K562 (cell line): ENCODE measurements around the gene DSTYK. TPM values are rescaled to one million over a fixed set of nuclear protein-coding genes. Genes with fewer than 3 reads are reported as not detected.

Experiments used
- ATF3 ChIP-seq, 2 experiments: fragments of 450-650 bp in 1 of 2; sonication (generic) in 1 of 2; formaldehyde crosslinking in 1 of 2; IDR thresholded peaks in 1 of 2; conservative IDR thresholded peaks in 1 of 2; 2 replicates each; pipeline versions ENCODE4 v1.6.1 to v1.8.1; 2016 to 2023; ENCODE audit warnings: mild to moderate bottlenecking in 2 of 2, moderate library complexity in 2 of 2, inconsistent platforms in 1 of 2, missing genetic modification reagents in 1 of 2
- BRF1 ChIP-seq: IDR thresholded peaks from 3 replicates; pipeline ENCODE4 v1.6.1; 2011; ENCODE audit warnings: borderline replicate concordance, mild to moderate bottlenecking; ENCODE audit not compliant: insufficient read length; ENCODE audit errors: extremely low read depth
- E2F8 ChIP-seq: fragments of 450-650 bp; IDR thresholded peaks from 2 replicates; pipeline ENCODE4 v1.7.1; 2018; ENCODE audit warnings: mild to moderate bottlenecking, low read depth; ENCODE audit not compliant: partially characterized antibody
- ELK3 ChIP-seq: fragments of 450-650 bp; formaldehyde crosslinking; IDR thresholded peaks from 2 replicates; pipeline ENCODE4 v1.4.0; 2020; ENCODE audit warnings: mild to moderate bottlenecking
- FOXM1 ChIP-seq, 2 experiments: fragments of 450-650 bp in 1 of 2; sonication (generic) in 1 of 2; formaldehyde crosslinking in 1 of 2; IDR thresholded peaks; 2 replicates each; pipeline versions ENCODE4 v1.6.1 to v1.9.0; 2017 to 2022; ENCODE audit warnings: low read depth in 2 of 2, mild to moderate bottlenecking in 2 of 2, missing genetic modification reagents in 1 of 2, moderate library complexity in 1 of 2
- HCFC1 ChIP-seq: IDR thresholded peaks from 2 replicates; pipeline ENCODE4 v1.6.1; 2012; ENCODE audit warnings: low read depth, low read length, improper control_type of control experiment
- HOXB6 ChIP-seq: fragments of 250-450 bp; sonication (Bioruptor Pico); IDR thresholded peaks from 2 replicates; pipeline ENCODE4 v1.5.1; 2022; ENCODE audit warnings: mild to moderate bottlenecking, borderline replicate concordance
- IRF1 ChIP-seq: sonication (generic); formaldehyde crosslinking; IDR thresholded peaks from 2 replicates; pipeline ENCODE4 v1.8.0; 2022; ENCODE audit warnings: missing genetic modification reagents, mild to moderate bottlenecking, borderline replicate concordance
- MCM7 ChIP-seq, 2 experiments: fragments of 450-650 bp; IDR thresholded peaks; 2 replicates each; pipeline ENCODE4 v1.6.1; 2016 to 2018
- RHOXF2B ChIP-seq: fragments of 250-450 bp; sonication (Bioruptor Pico); conservative IDR thresholded peaks from 2 replicates; pipeline ENCODE4 v1.5.1; 2021
- TAF1 ChIP-seq: IDR thresholded peaks from 2 replicates; pipeline ENCODE4 v1.6.1; 2011; ENCODE audit warnings: mild to moderate bottlenecking, low read length, moderate library complexity; ENCODE audit not compliant: insufficient read depth, control insufficient read depth, severe bottlenecking; ENCODE audit errors: extremely low read depth
- TARDBP ChIP-seq: fragments of 450-650 bp; IDR thresholded peaks from 2 replicates; pipeline ENCODE4 v1.6.1; 2016
- TRIM24 ChIP-seq, 2 experiments: fragments of 450-650 bp; IDR thresholded peaks; 2 replicates each; pipeline ENCODE4 v1.6.1; 2016
- YY1 ChIP-seq, 3 experiments: IDR thresholded peaks; 2 replicates each; pipeline ENCODE4 v1.6.1; 2011; ENCODE audit warnings: low read length in 2 of 3, mild to moderate bottlenecking in 2 of 3, moderate library complexity in 2 of 3, borderline replicate concordance in 1 of 3, control low read depth in 1 of 3, low read depth in 1 of 3; ENCODE audit not compliant: insufficient read depth in 3 of 3, insufficient replicate concordance in 2 of 3, control insufficient read depth in 1 of 3, insufficient read length in 1 of 3; ENCODE audit errors: extremely low read depth in 1 of 3
- ZNF143 ChIP-seq: sonication (generic); formaldehyde crosslinking; IDR thresholded peaks from 2 replicates; pipeline ENCODE4 v1.9.0; 2022; ENCODE audit warnings: mild to moderate bottlenecking, missing genetic modification reagents
- ZNF398 ChIP-seq: fragments of 250-450 bp; sonication (Bioruptor Pico); IDR thresholded peaks from 2 replicates; pipeline ENCODE4 v1.8.0; 2021; ENCODE audit warnings: moderate library complexity, mild to moderate bottlenecking, inconsistent platforms
- polyA plus RNA-seq, 8 experiments: library from polyadenylated mRNA; depleted of rRNA in 4 of 8; stranded (reverse) in 5 of 8; unstranded in 3 of 8; fragments of >200 nt; fragmentation: Nextera tagmentation in 2 of 8; fragmentation: Illumina TruSeq in 1 of 8; extraction: Ambion mirVana in 2 of 8; extraction: Trizol in 1 of 8; gene quantifications; 2 replicates each; pipeline versions ENCODE4 v1.2.1 to v1.2.3, GENCODE V29; 2011 to 2014; ENCODE audit warnings: inconsistent platforms in 1 of 8, missing spikeins in 1 of 8
- total RNA-seq, 7 experiments: library from RNA; depleted of rRNA in 6 of 7; stranded (reverse); fragments of >200 nt in 6 of 7; fragmentation: Illumina TruSeq in 2 of 7; extraction: Trizol in 2 of 7; gene quantifications; 2 replicates each; pipeline versions ENCODE4 v1.2.1 to v1.2.3, GENCODE V29; 2011 to 2021; ENCODE audit warnings: low replicate concordance in 1 of 7

The DSTYK gene
- total and polyA plus RNA-seq, 9 of the 15 experiments (the other 6 are each of a cell fraction or from before 2014, with no cell fraction given) = 4.2 to 7.1 (median 6.2) TPM

GRCh38 chr1:205170532-205171269 is 40.8 kb downstream of the DSTYK start (continued):
- TF ChIP-seq ATF3 (IDR thresholded peaks at IDR 0.05) (peak; percentile 85), ATF3 (CRISPR knock-in tag; conservative IDR thresholded peaks at IDR 0.05) (no peak), BRF1 (no peak), HCFC1 (no peak), FOXM1 (IDR thresholded peaks at IDR 0.05; ENCODE audit: low read depth) (0 out of 2 replicates have a peak, but pooled peaks have one; percentile 11), FOXM1 (CRISPR knock-in tag; IDR thresholded peaks at IDR 0.05; ENCODE audit: low read depth) (no peak), IRF1 (CRISPR knock-in tag) (no peak), MCM7 (IDR thresholded peaks at IDR 0.05) (no peak), YY1 (IDR thresholded peaks at IDR 0.05; ENCODE audit: borderline replicate concordance in 1 of 3, control insufficient read depth in 1 of 3, extremely low read depth in 1 of 3, insufficient read depth in 3 of 3, insufficient read length in 1 of 3, insufficient replicate concordance in 2 of 3, low read depth in 1 of 3, low read length in 2 of 3) (no peak), HOXB6 (no peak), ZNF398 (no peak), TRIM24 (IDR thresholded peaks at IDR 0.05) (peak in 1 of 2 experiments; percentile 76; a peak in 2 of 4 replicates), TAF1 (no peak), TARDBP (no peak), E2F8 (peak; percentile 10), ZNF143 (CRISPR knock-in tag) (no peak), RHOXF2B (CRISPR knock-in tag) (no peak), ELK3 (CRISPR knock-in tag) (no peak)
